Astrocyte (in vitro differentiated cells and primary cell): ENCODE measurements around the gene KLK2. TPM values are rescaled to one million over a fixed set of nuclear protein-coding genes. Genes with fewer than 3 reads are reported as not detected.

ENCODE experiments used
- DNase-seq: peaks from one replicate; pipeline ENCODE4 v3.0.0-alpha.2; 2010; ENCODE audit warnings: low read depth
- FAIRE-seq: peaks from 2 replicates; lab custom pipeline; 2011; peaks lifted over from hg19 to GRCh38; lab: Jason Lieb, UNC
- H2AFZ ChIP-seq: 2 replicates; pipeline ENCODE4 v1.6.0; 2012; ENCODE audit warnings: low read depth, low read length, inconsistent platforms
- H3K27ac ChIP-seq: 2 replicates; pipeline ENCODE4 v1.5.1; 2011; ENCODE audit warnings: low read depth, low read length, inconsistent platforms
- H3K27me3 ChIP-seq: 2 replicates; pipeline ENCODE4 v1.6.0; 2011; ENCODE audit warnings: low read length, inconsistent platforms; ENCODE audit not compliant: insufficient read depth
- H3K36me3 ChIP-seq: 2 replicates; pipeline ENCODE4 v1.5.1; 2011; ENCODE audit warnings: low read length, inconsistent platforms; ENCODE audit not compliant: insufficient read depth
- H3K4me1 ChIP-seq: 2 replicates; pipeline ENCODE4 v1.5.1; 2011; ENCODE audit warnings: low read length, inconsistent platforms; ENCODE audit not compliant: insufficient read depth
- H3K4me2 ChIP-seq: 2 replicates; pipeline ENCODE4 v1.6.0; 2012; ENCODE audit warnings: low read length, inconsistent platforms
- H3K4me3 ChIP-seq: 2 replicates; pipeline ENCODE4 v1.5.1; 2011; ENCODE audit warnings: low read depth, mild to moderate bottlenecking, low read length, inconsistent platforms; ENCODE audit not compliant: insufficient read depth
- H3K79me2 ChIP-seq: 2 replicates; pipeline ENCODE4 v1.6.0; 2012; ENCODE audit warnings: mild to moderate bottlenecking, low read length, inconsistent platforms; ENCODE audit not compliant: insufficient read depth
- H3K9ac ChIP-seq: 2 replicates; pipeline ENCODE4 v1.6.0; 2012; ENCODE audit warnings: mild to moderate bottlenecking, low read length, inconsistent platforms
- H3K9me3 ChIP-seq: 2 replicates; pipeline ENCODE4 v1.5.1; 2012; ENCODE audit warnings: low read depth, mild to moderate bottlenecking, low read length, inconsistent platforms; ENCODE audit not compliant: insufficient read depth
- H4K20me1 ChIP-seq: 2 replicates; pipeline ENCODE4 v1.6.0; 2012; ENCODE audit warnings: low read length, inconsistent platforms; ENCODE audit not compliant: insufficient read depth
- H3K27ac Mint-ChIP-seq: one replicate; pipeline ENCODE4 v1.8.0; 2021; ENCODE audit warnings: mild to moderate bottlenecking, mixed read lengths; ENCODE audit not compliant: unreplicated experiment
- H3K27me3 Mint-ChIP-seq: one replicate; pipeline ENCODE4 v1.8.0; 2021; ENCODE audit warnings: low read depth, mixed read lengths; ENCODE audit not compliant: unreplicated experiment
- H3K36me3 Mint-ChIP-seq: one replicate; pipeline ENCODE4 v1.8.0; 2021; ENCODE audit warnings: low read depth, mixed read lengths; ENCODE audit not compliant: unreplicated experiment
- H3K4me1 Mint-ChIP-seq: one replicate; pipeline ENCODE4 v1.8.0; 2021; ENCODE audit warnings: low read depth, mixed read lengths; ENCODE audit not compliant: unreplicated experiment
- H3K4me3 Mint-ChIP-seq: one replicate; pipeline ENCODE4 v1.8.0; 2021; ENCODE audit warnings: mild to moderate bottlenecking, moderate library complexity, mixed read lengths; ENCODE audit not compliant: unreplicated experiment
- H3K9me3 Mint-ChIP-seq: one replicate; pipeline ENCODE4 v1.8.0; 2021; ENCODE audit warnings: mild to moderate bottlenecking, mixed read lengths; ENCODE audit not compliant: unreplicated experiment
- CTCF ChIP-seq: IDR thresholded peaks from 2 replicates; pipeline ENCODE4 v1.5.1; 2011; ENCODE audit warnings: low read depth, mild to moderate bottlenecking, inconsistent platforms, low read length, moderate library complexity; ENCODE audit not compliant: insufficient read depth
- EZH2 ChIP-seq: IDR thresholded peaks from 2 replicates; pipeline ENCODE4 v1.6.1; 2012; ENCODE audit warnings: mild to moderate bottlenecking, low read length, inconsistent platforms; ENCODE audit not compliant: insufficient read depth
- total RNA-seq: library from RNA; stranded (reverse); gene quantifications from 2 replicates; pipeline ENCODE4 v1.2.1, GENCODE V29; 2021

Gene KLK2
- total RNA-seq, 1 donor from 2014 or later, result not detected

GRCh38 chr19:50861010-50861409, 12.2 kb upstream of the KLK2 start:
- H3K4me3 ChIP-seq, result no peak overlapping the region
- FAIRE-seq (no peak), DNase-seq (no peak)
- H3K36me3 Mint-ChIP-seq, result no peaks in the 10 kb centered on the region
- H3K27ac ChIP-seq, result no peak overlapping the region
- no peak overlapping the region for H2AFZ ChIP-seq
- no peak overlapping the region for H3K27ac Mint-ChIP-seq
- no peak overlapping the region for H3K4me2 ChIP-seq
- H3K36me3 ChIP-seq, result no peaks in the 10 kb centered on the region
- no peaks in the 10 kb centered on the region for H3K9me3 ChIP-seq
- no peaks in the 10 kb centered on the region for H3K79me2 ChIP-seq
- H3K4me1 Mint-ChIP-seq, result no peaks in the 10 kb centered on the region
- no peaks in the 10 kb centered on the region for H4K20me1 ChIP-seq
- peaks cover 2% of the 10 kb centered on the region for H3K9me3 Mint-ChIP-seq
- H3K27me3 ChIP-seq, result no peaks in the 10 kb centered on the region
- TF ChIP-seq EZH2 (no peak), CTCF (no peak)
- H3K4me1 ChIP-seq, result no peaks in the 10 kb centered on the region
- no peaks in the 10 kb centered on the region for H3K27me3 Mint-ChIP-seq
- no peak overlapping the region for H3K9ac ChIP-seq
- H3K4me3 Mint-ChIP-seq, result no peak overlapping the region

- no peaks in the 10 kb centered on the region for H3K27me3 Mint-ChIP-seq
- DNase-seq (no peak), FAIRE-seq (no peak)
- no peaks in the 10 kb centered on the region for H3K27me3 ChIP-seq
- H3K9ac ChIP-seq, result no peak overlapping the region
- H3K27ac Mint-ChIP-seq, result no peak overlapping the region
- no peak overlapping the region for H3K4me3 Mint-ChIP-seq
- no peaks in the 10 kb centered on the region for H4K20me1 ChIP-seq
- H3K79me2 ChIP-seq, result no peaks in the 10 kb centered on the region
- H3K4me3 ChIP-seq, result no peak overlapping the region
- no peaks in the 10 kb centered on the region for H3K9me3 ChIP-seq
- TF ChIP-seq CTCF, result no peak
- TF ChIP-seq EZH2, result no peak
- H3K36me3 ChIP-seq, result no peaks in the 10 kb centered on the region
- no peaks in the 10 kb centered on the region for H3K36me3 Mint-ChIP-seq
- no peak overlapping the region for H3K4me2 ChIP-seq
- no peak overlapping the region for H2AFZ ChIP-seq
- H3K4me1 ChIP-seq, result no peaks in the 10 kb centered on the region
- no peak overlapping the region for H3K27ac ChIP-seq
- no peaks in the 10 kb centered on the region for H3K4me1 Mint-ChIP-seq
- H3K9me3 Mint-ChIP-seq, result peaks cover 2% of the 10 kb centered on the region
These were observed 11.5 kb upstream of the KLK2 start for GRCh38 chr19:50861496-50862286.

GRCh38 chr19:50869479-50869878, 3.8 kb upstream of the KLK2 start:
- H4K20me1 ChIP-seq, result no peaks in the 10 kb centered on the region
- H3K9me3 ChIP-seq, result no peaks in the 10 kb centered on the region
- no peaks in the 10 kb centered on the region for H3K36me3 ChIP-seq
- Mint-ChIP-seq H3K9me3 (peaks cover 7% of the 10 kb centered on the region), H3K4me3 (no peak overlapping the region), H3K4me1 (no peaks in the 10 kb centered on the region), H3K27me3 (peaks cover 28% of the 10 kb centered on the region), H3K36me3 (no peaks in the 10 kb centered on the region), H3K27ac (no peak overlapping the region)
- H3K79me2 ChIP-seq, result no peaks in the 10 kb centered on the region
- DNase-seq (no peak), FAIRE-seq (no peak)
- no peaks in the 10 kb centered on the region for H3K27me3 ChIP-seq
- no peak overlapping the region for H3K9ac ChIP-seq
- TF ChIP-seq EZH2 (no peak), CTCF (no peak)
- H3K4me2 ChIP-seq, result no peak overlapping the region
- no peak overlapping the region for H3K27ac ChIP-seq
- no peak overlapping the region for H2AFZ ChIP-seq
- H3K4me1 ChIP-seq, result no peaks in the 10 kb centered on the region
- no peak overlapping the region for H3K4me3 ChIP-seq
